ENCODE data around the gene FLVCR1.
A peak's percentile ranks its signal among the peaks of the same experiment; 100 is the strongest.
"Not testable (repeated sequence)": the region's sequence is repeated elsewhere in the genome, so short reads cannot be mapped to it uniquely, and the experiment has no call there.

Gene FLVCR1

DNA sequence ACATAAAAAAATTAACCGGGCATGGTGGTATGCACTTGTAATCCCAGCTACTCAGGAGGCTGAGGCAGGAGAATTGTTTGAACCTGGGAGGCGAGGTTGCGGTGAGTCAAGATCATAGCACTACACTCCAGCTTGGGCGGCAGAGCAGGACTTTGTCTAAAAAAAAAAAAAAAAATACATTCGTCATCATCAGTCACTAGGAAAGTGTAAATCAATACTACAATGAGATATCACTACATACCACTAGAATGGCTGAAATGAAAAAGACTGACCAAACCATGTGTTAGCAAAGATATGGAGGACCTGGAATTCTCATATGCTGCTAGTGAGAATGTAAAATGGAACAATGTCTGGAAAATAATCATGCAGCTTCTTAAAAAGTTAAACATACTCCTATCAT lies 19.9 kb upstream of the FLVCR1 start:
- ChIA-PET POLR2A (no interaction called here), CTCF (interaction anchor here (1.1 to 1.5 kb wide), 3 partner anchors 22 to 157 kb away, joined by 3 to 5 read pairs (median 3); no protein-coding TSS in a partner anchor)
- DNase-seq (ENCODE audit: extremely low spot score): no peak
- no peak for TF ChIP-seq CTCF (IDR thresholded peaks at IDR 0.05; ENCODE audit: control extremely low read depth, extremely low read depth, low read depth, missing control alignments)

DNA sequence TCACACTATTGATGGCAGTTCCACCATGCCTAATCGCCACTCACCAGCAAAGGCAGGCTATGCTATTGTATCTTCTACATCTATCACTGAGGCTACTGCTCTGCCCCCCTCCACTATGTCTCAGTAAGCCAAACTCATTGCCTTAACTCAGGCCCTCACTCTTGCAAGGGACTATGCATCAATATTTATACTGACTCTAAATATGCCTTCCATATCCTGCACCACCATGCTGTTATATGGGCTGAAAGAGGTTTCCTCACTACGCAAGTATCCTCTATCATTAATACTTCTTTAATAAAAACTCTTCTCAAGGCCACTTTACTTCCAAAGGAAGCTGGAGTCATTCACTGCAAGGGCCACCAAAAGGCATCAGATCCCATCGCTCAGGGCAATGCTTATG lies 13.6 kb upstream of the FLVCR1 start:
- CTCF ChIA-PET; POLR2A ChIA-PET; DNase-seq (ENCODE audit: extremely low spot score): not testable (repeated sequence)

GRCh38 chr1:212847549-212847948 lies 10.5 kb upstream of the FLVCR1 start, which contains the start of gene SPATA45:
Gene SPATA45 (minus strand): TSS chr1:212847649. CDS start chr1:212836149, 11,500 bp downstream.
- no peak for TF ChIP-seq CTCF (IDR thresholded peaks at IDR 0.05; ENCODE audit: control extremely low read depth, extremely low read depth, low read depth, missing control alignments)
- ChIA-PET POLR2A (no interaction called here), CTCF (no interaction called here)
- no peak for DNase-seq (ENCODE audit: extremely low spot score)

DNA sequence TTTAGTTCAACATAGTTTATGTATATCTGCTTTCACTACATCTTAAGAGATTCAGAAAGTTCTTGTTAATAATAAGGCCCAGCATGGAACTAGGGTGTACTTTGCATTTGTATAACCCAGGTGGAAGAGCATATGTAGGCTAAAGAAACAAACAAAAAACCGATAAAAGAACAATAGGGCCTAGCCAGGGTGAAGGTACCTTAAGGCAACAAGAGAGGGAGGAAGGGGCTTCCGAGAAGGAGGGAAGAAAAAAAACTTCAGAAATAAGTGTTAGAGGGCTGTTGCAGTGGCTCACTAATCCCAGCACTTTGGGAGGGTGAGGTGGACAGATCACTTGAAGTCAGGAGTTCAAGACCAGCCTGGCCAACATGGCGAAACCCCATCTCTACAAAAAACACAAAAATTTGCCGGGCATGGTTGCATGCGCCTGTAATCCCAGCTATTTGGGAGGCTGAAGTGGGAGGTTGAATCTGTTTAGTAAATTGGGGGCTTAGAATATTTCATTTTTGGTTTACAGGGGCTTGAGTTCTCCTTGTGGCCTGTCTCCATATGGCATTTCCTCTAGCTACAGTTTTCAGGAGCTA lies 5.9 kb upstream of the FLVCR1 start:
- no peak for DNase-seq (ENCODE audit: extremely low spot score)
- CTCF ChIA-PET: no interaction called here

GRCh38 chr1:212853658-212854057 lies 4.4 kb upstream of the FLVCR1 start:
- CTCF ChIA-PET: interaction anchor here (2.5 kb wide), 1 partner anchor 10 kb away, joined by 6 read pairs; no protein-coding TSS in a partner anchor
- no peak for TF ChIP-seq CTCF (IDR thresholded peaks at IDR 0.05; ENCODE audit: control extremely low read depth, extremely low read depth, low read depth, missing control alignments)
- POLR2A ChIA-PET: no interaction called here
- DNase-seq (ENCODE audit: extremely low spot score): no peak

More for the DNA sequence above, 5.9 kb upstream of the FLVCR1 start:
- POLR2A ChIA-PET: no interaction called here
- TF ChIP-seq CTCF (IDR thresholded peaks at IDR 0.05; ENCODE audit: control extremely low read depth, extremely low read depth, low read depth, missing control alignments): no peak

- no peak for TF ChIP-seq CTCF (IDR thresholded peaks at IDR 0.05; ENCODE audit: control extremely low read depth, extremely low read depth, low read depth, missing control alignments)
Observed at GRCh38 chr1:212856755-212857154, 1.3 kb upstream of the FLVCR1 start.

GRCh38 chr1:212858461-212859265 lies 588 bp downstream of the FLVCR1 start:
- ChIA-PET CTCF (interaction anchor here (0.9 to 1.7 kb wide), 8 partner anchors 14 to 137 kb away, joined by 3 to 6 read pairs (median 4); no protein-coding TSS in a partner anchor), POLR2A (interaction anchor here (1.0 to 1.6 kb wide), 3 partner anchors 25 to 250 kb away, joined by 3 to 10 read pairs (median 3); partner anchors contain the start of gene ATF3)
- TF ChIP-seq CTCF (IDR thresholded peaks at IDR 0.05; ENCODE audit: control extremely low read depth, extremely low read depth, low read depth, missing control alignments): no peak
- DNase-seq (ENCODE audit: extremely low spot score): peak; percentile 43

More at GRCh38 chr1:212856755-212857154, 1.3 kb upstream of the FLVCR1 start:
- no peak for DNase-seq (ENCODE audit: extremely low spot score)
- ChIA-PET CTCF (interaction anchor here (0.6 to 1.7 kb wide), 2 partner anchors 16 to 42 kb away, joined by 3 to 6 read pairs; no protein-coding TSS in a partner anchor), POLR2A (interaction anchor here (1.6 kb wide), 1 partner anchor 23 kb away, joined by 10 read pairs; no protein-coding TSS in a partner anchor)

Measured in GM10248 (cell line).